ENCODE results near the gene NSRP1.

The NSRP1 gene

GRCh38 chr17:30091121-30091670 lies 25.4 kb upstream of the NSRP1 start:
- Histone ChIP-seq H4K20me1 (ENCODE audit: control insufficient read depth, insufficient read depth, low read depth, low read length) (no peaks in the 10 kb centered on the region), H3K9me2 (replicated peaks; ENCODE audit: control insufficient read depth, low read length) (no peaks in the 10 kb centered on the region), H3K27ac (ENCODE audit: low read depth, low read length) (no peak overlapping the region), H3K79me2 (ENCODE audit: control insufficient read depth, low read length) (no peaks in the 10 kb centered on the region), H3K9me3 (ENCODE audit: control insufficient read depth, insufficient read depth, low read length) (no peaks in the 10 kb centered on the region), H3K4me2 (ENCODE audit: low read length) (no peak overlapping the region), H3K36me3 (ENCODE audit: control insufficient read depth, low read length) (no peaks in the 10 kb centered on the region), H3K4me3 (ENCODE audit: low read length) (no peak overlapping the region), H3K4me1 (ENCODE audit: control insufficient read depth, low read length) (peaks cover 6% of the 10 kb centered on the region), H3K27me3 (ENCODE audit: control insufficient read depth, low read length) (peaks cover 21% of the 10 kb centered on the region), H3F3A (ENCODE audit: control insufficient read depth, insufficient read depth) (no peaks in the 10 kb centered on the region)
- TF ChIP-seq CTCF (IDR thresholded peaks at IDR 0.05; ENCODE audit: low read depth, low read length, poor library complexity, severe bottlenecking): no peak
- TF ChIP-seq EZH2phosphoT487 (IDR thresholded peaks at IDR 0.05; ENCODE audit: borderline replicate concordance, low read length): no peak

- H3K4me2 ChIP-seq (ENCODE audit: low read length): no peak overlapping the region
- no peaks in the 10 kb centered on the region for H3K9me2 ChIP-seq (replicated peaks; ENCODE audit: control insufficient read depth, low read length)
- peaks cover 6% of the 10 kb centered on the region for H3K4me1 ChIP-seq (ENCODE audit: control insufficient read depth, low read length)
- H3K27me3 ChIP-seq (ENCODE audit: control insufficient read depth, low read length): peaks cover 21% of the 10 kb centered on the region
- no peaks in the 10 kb centered on the region for H4K20me1 ChIP-seq (ENCODE audit: control insufficient read depth, insufficient read depth, low read depth, low read length)
- no peak for TF ChIP-seq EZH2phosphoT487 (IDR thresholded peaks at IDR 0.05; ENCODE audit: borderline replicate concordance, low read length)
- no peak for TF ChIP-seq CTCF (IDR thresholded peaks at IDR 0.05; ENCODE audit: low read depth, low read length, poor library complexity, severe bottlenecking)
- H3K36me3 ChIP-seq (ENCODE audit: control insufficient read depth, low read length): no peaks in the 10 kb centered on the region
- H3K4me3 ChIP-seq (ENCODE audit: low read length): no peak overlapping the region
- H3F3A ChIP-seq (ENCODE audit: control insufficient read depth, insufficient read depth): no peaks in the 10 kb centered on the region
- no peaks in the 10 kb centered on the region for H3K9me3 ChIP-seq (ENCODE audit: control insufficient read depth, insufficient read depth, low read length)
- no peak overlapping the region for H3K27ac ChIP-seq (ENCODE audit: low read depth, low read length)
- no peaks in the 10 kb centered on the region for H3K79me2 ChIP-seq (ENCODE audit: control insufficient read depth, low read length)
Observed at GRCh38 chr17:30091771-30092170, 24.8 kb upstream of the NSRP1 start.

GRCh38 chr17:30092886-30093285 lies 23.7 kb upstream of the NSRP1 start:
- no peaks in the 10 kb centered on the region for H3F3A ChIP-seq (ENCODE audit: control insufficient read depth, insufficient read depth)
- peaks cover 21% of the 10 kb centered on the region for H3K27me3 ChIP-seq (ENCODE audit: control insufficient read depth, low read length)
- no peak overlapping the region for H3K4me3 ChIP-seq (ENCODE audit: low read length)
- no peak overlapping the region for H3K4me2 ChIP-seq (ENCODE audit: low read length)
- no peaks in the 10 kb centered on the region for H3K79me2 ChIP-seq (ENCODE audit: control insufficient read depth, low read length)
- no peaks in the 10 kb centered on the region for H4K20me1 ChIP-seq (ENCODE audit: control insufficient read depth, insufficient read depth, low read depth, low read length)
- TF ChIP-seq CTCF (IDR thresholded peaks at IDR 0.05; ENCODE audit: low read depth, low read length, poor library complexity, severe bottlenecking) (no peak), EZH2phosphoT487 (IDR thresholded peaks at IDR 0.05; ENCODE audit: borderline replicate concordance, low read length) (no peak)
- no peak overlapping the region for H3K27ac ChIP-seq (ENCODE audit: low read depth, low read length)
- H3K9me3 ChIP-seq (ENCODE audit: control insufficient read depth, insufficient read depth, low read length): no peaks in the 10 kb centered on the region
- no peaks in the 10 kb centered on the region for H3K9me2 ChIP-seq (replicated peaks; ENCODE audit: control insufficient read depth, low read length)
- peaks cover 6% of the 10 kb centered on the region for H3K4me1 ChIP-seq (ENCODE audit: control insufficient read depth, low read length)
- H3K36me3 ChIP-seq (ENCODE audit: control insufficient read depth, low read length): no peaks in the 10 kb centered on the region

All from DOHH2 (cell line).